ENCODE results near the gene CHPF2. TPM values are rescaled to one million over a fixed set of nuclear protein-coding genes. Genes with fewer than 3 reads are reported as not detected.

The CHPF2 gene
- total and polyA plus RNA-seq, 2 experiments from 2014 or later = 4.8 to 26.1 TPM

DNA sequence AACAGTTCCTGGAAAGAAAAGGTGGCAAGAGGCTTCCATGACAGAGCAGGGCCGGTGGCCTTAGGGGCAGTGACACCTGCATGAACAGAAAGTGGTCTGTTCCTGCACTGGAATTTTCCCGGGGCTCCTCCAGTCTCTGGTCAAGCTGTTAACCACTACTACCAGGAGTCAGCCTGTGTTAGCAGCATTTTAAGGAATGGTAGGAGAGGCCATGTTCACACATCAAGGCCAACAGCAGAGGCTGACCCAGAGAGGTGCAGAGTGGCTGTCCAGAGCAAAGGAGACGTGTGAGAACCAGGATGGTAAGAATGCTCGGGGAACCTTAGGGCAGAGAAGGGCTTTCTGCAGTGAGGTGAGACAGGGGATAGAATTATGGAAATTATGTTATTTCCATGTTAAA is 30.5 kb upstream of the CHPF2 start (continued):
- TF ChIP-seq, protein P1, sequence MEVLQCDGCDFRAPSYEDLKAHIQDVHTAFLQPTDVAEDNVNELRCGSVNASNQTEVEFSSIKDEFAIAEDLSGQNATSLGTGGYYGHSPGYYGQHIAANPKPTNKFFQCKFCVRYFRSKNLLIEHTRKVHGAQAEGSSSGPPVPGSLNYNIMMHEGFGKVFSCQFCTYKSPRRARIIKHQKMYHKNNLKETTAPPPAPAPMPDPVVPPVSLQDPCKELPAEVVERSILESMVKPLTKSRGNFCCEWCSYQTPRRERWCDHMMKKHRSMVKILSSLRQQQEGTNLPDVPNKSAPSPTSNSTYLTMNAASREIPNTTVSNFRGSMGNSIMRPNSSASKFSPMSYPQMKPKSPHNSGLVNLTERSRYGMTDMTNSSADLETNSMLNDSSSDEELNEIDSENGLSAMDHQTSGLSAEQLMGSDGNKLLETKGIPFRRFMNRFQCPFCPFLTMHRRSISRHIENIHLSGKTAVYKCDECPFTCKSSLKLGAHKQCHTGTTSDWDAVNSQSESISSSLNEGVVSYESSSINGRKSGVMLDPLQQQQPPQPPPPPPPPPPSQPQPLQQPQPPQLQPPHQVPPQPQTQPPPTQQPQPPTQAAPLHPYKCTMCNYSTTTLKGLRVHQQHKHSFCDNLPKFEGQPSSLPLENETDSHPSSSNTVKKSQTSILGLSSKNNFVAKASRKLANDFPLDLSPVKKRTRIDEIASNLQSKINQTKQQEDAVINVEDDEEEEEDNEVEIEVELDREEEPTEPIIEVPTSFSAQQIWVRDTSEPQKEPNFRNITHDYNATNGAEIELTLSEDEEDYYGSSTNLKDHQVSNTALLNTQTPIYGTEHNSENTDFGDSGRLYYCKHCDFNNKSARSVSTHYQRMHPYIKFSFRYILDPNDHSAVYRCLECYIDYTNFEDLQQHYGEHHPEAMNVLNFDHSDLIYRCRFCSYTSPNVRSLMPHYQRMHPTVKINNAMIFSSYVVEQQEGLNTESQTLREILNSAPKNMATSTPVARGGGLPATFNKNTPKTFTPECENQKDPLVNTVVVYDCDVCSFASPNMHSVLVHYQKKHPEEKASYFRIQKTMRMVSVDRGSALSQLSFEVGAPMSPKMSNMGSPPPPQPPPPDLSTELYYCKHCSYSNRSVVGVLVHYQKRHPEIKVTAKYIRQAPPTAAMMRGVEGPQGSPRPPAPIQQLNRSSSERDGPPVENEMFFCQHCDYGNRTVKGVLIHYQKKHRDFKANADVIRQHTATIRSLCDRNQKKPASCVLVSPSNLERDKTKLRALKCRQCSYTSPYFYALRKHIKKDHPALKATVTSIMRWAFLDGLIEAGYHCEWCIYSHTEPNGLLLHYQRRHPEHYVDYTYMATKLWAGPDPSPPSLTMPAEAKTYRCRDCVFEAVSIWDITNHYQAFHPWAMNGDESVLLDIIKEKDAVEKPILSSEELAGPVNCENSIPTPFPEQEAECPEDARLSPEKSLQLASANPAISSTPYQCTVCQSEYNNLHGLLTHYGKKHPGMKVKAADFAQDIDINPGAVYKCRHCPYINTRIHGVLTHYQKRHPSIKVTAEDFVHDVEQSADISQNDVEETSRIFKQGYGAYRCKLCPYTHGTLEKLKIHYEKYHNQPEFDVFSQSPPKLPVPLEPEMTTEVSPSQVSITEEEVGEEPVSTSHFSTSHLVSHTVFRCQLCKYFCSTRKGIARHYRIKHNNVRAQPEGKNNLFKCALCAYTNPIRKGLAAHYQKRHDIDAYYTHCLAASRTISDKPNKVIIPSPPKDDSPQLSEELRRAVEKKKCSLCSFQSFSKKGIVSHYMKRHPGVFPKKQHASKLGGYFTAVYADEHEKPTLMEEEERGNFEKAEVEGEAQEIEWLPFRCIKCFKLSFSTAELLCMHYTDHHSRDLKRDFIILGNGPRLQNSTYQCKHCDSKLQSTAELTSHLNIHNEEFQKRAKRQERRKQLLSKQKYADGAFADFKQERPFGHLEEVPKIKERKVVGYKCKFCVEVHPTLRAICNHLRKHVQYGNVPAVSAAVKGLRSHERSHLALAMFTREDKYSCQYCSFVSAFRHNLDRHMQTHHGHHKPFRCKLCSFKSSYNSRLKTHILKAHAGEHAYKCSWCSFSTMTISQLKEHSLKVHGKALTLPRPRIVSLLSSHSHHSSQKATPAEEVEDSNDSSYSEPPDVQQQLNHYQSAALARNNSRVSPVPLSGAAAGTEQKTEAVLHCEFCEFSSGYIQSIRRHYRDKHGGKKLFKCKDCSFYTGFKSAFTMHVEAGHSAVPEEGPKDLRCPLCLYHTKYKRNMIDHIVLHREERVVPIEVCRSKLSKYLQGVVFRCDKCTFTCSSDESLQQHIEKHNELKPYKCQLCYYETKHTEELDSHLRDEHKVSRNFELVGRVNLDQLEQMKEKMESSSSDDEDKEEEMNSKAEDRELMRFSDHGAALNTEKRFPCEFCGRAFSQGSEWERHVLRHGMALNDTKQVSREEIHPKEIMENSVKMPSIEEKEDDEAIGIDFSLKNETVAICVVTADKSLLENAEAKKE (CRISPR knock-in tag; IDR thresholded peaks at IDR 0.05) = no peak
- TF ChIP-seq STAT1 (IDR thresholded peaks at IDR 0.05; ENCODE audit: unreplicated experiment) (no peak), CREB1 (CRISPR knock-in tag; IDR thresholded peaks at IDR 0.05; ENCODE audit: low read depth) (no peak), NANOG (IDR thresholded peaks at IDR 0.05; ENCODE audit: borderline replicate concordance) (no peak), ZNF331 (CRISPR knock-in tag; IDR thresholded peaks at IDR 0.05; ENCODE audit: low read depth) (no peak), ZNF114 (CRISPR knock-in tag; IDR thresholded peaks at IDR 0.05) (no peak)
- TF ChIP-seq, protein P2, sequence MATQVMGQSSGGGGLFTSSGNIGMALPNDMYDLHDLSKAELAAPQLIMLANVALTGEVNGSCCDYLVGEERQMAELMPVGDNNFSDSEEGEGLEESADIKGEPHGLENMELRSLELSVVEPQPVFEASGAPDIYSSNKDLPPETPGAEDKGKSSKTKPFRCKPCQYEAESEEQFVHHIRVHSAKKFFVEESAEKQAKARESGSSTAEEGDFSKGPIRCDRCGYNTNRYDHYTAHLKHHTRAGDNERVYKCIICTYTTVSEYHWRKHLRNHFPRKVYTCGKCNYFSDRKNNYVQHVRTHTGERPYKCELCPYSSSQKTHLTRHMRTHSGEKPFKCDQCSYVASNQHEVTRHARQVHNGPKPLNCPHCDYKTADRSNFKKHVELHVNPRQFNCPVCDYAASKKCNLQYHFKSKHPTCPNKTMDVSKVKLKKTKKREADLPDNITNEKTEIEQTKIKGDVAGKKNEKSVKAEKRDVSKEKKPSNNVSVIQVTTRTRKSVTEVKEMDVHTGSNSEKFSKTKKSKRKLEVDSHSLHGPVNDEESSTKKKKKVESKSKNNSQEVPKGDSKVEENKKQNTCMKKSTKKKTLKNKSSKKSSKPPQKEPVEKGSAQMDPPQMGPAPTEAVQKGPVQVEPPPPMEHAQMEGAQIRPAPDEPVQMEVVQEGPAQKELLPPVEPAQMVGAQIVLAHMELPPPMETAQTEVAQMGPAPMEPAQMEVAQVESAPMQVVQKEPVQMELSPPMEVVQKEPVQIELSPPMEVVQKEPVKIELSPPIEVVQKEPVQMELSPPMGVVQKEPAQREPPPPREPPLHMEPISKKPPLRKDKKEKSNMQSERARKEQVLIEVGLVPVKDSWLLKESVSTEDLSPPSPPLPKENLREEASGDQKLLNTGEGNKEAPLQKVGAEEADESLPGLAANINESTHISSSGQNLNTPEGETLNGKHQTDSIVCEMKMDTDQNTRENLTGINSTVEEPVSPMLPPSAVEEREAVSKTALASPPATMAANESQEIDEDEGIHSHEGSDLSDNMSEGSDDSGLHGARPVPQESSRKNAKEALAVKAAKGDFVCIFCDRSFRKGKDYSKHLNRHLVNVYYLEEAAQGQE (IDR thresholded peaks at IDR 0.05; ENCODE audit: unreplicated experiment) = no peak
- TF ChIP-seq, protein P3, sequence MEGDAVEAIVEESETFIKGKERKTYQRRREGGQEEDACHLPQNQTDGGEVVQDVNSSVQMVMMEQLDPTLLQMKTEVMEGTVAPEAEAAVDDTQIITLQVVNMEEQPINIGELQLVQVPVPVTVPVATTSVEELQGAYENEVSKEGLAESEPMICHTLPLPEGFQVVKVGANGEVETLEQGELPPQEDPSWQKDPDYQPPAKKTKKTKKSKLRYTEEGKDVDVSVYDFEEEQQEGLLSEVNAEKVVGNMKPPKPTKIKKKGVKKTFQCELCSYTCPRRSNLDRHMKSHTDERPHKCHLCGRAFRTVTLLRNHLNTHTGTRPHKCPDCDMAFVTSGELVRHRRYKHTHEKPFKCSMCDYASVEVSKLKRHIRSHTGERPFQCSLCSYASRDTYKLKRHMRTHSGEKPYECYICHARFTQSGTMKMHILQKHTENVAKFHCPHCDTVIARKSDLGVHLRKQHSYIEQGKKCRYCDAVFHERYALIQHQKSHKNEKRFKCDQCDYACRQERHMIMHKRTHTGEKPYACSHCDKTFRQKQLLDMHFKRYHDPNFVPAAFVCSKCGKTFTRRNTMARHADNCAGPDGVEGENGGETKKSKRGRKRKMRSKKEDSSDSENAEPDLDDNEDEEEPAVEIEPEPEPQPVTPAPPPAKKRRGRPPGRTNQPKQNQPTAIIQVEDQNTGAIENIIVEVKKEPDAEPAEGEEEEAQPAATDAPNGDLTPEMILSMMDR (conservative IDR thresholded peaks at IDR 0.05; ENCODE audit: low read depth in 2 of 2) = no peak

Measured in GM23338 (cell line).